Mesendoderm (in vitro differentiated cells): Measurements from ENCODE around the gene BOK.
A peak's percentile ranks its signal among the peaks of the same experiment; 100 is the strongest.

ENCODE experiments used
- DNase-seq: peaks from one replicate; pipeline ENCODE4 v3.0.0; 2013
- H2AK5ac ChIP-seq: 2 replicates; pipeline ENCODE4 v1.6.1; 2013; ENCODE audit warnings: low read length, inconsistent platforms
- H2BK120ac ChIP-seq: 2 replicates; pipeline ENCODE4 v1.6.1; 2013; ENCODE audit warnings: low read depth, mild to moderate bottlenecking, low read length, moderate library complexity, mixed read lengths
- H2BK15ac ChIP-seq: replicated peaks from 2 replicates; pipeline ENCODE4 v1.6.1; 2013; ENCODE audit warnings: low read depth, mild to moderate bottlenecking, moderate library complexity
- H2BK5ac ChIP-seq: 2 replicates; pipeline ENCODE4 v1.6.1; 2013; ENCODE audit warnings: low read length, inconsistent platforms
- H3K18ac ChIP-seq: 2 replicates; pipeline ENCODE4 v1.6.1; 2013; ENCODE audit warnings: mild to moderate bottlenecking, low read length, mixed read lengths
- H3K23ac ChIP-seq: one replicate; pipeline ENCODE4 v1.6.1; 2013; ENCODE audit warnings: low read length
- H3K27ac ChIP-seq: 2 replicates; pipeline ENCODE4 v1.5.1; 2013; ENCODE audit warnings: low read depth, mild to moderate bottlenecking, inconsistent platforms, low read length, moderate library complexity
- H3K27me3 ChIP-seq: 2 replicates; pipeline ENCODE4 v1.6.1; 2013; ENCODE audit warnings: low read length, control low read depth, mild to moderate bottlenecking, inconsistent platforms; ENCODE audit not compliant: insufficient read depth, poor library complexity
- H3K36me3 ChIP-seq: 2 replicates; pipeline ENCODE4 v1.6.1; 2013; ENCODE audit warnings: low read length, inconsistent platforms; ENCODE audit not compliant: control insufficient read depth, insufficient read depth
- H3K4ac ChIP-seq: one replicate; pipeline ENCODE4 v1.6.1; 2013; ENCODE audit warnings: low read depth, mild to moderate bottlenecking, low read length, moderate library complexity
- H3K4me1 ChIP-seq: 2 replicates; pipeline ENCODE4 v1.6.1; 2013; ENCODE audit warnings: low read depth, low read length, inconsistent platforms; ENCODE audit not compliant: control insufficient read depth
- H3K4me2 ChIP-seq: 2 replicates; pipeline ENCODE4 v1.6.1; 2013; ENCODE audit warnings: low read length
- H3K4me3 ChIP-seq: 2 replicates; pipeline ENCODE4 v1.5.1; 2013; ENCODE audit warnings: mild to moderate bottlenecking, low read length
- H3K56ac ChIP-seq: one replicate; pipeline ENCODE4 v1.6.1; 2013; ENCODE audit warnings: low read length
- H3K79me1 ChIP-seq: 2 replicates; pipeline ENCODE4 v1.6.1; 2013; ENCODE audit warnings: low read length, inconsistent platforms
- H3K79me2 ChIP-seq: 2 replicates; pipeline ENCODE4 v1.6.1; 2013; ENCODE audit warnings: mild to moderate bottlenecking, low read length; ENCODE audit not compliant: control insufficient read depth, insufficient read depth
- H3K9ac ChIP-seq: 2 replicates; pipeline ENCODE4 v1.6.1; 2013; ENCODE audit warnings: low read length, inconsistent platforms
- H4K5ac ChIP-seq: one replicate; pipeline ENCODE4 v1.6.1; 2013; ENCODE audit warnings: low read length
- H4K8ac ChIP-seq: one replicate; pipeline ENCODE4 v1.6.1; 2013; ENCODE audit warnings: low read depth, mild to moderate bottlenecking, control low read depth, low read length, moderate library complexity
- WGBS: extraction: QIAGEN DNeasy Blood & Tissue Kit; methylation state at CpG from one replicate; pipeline ENCODE4 v1.1.7; 2013; ENCODE audit warnings: low lambda C conversion rate, missing lambda C conversion rate; ENCODE audit not compliant: insufficient coverage; ENCODE audit errors: extremely low coverage; 5-methylcytosine and 5-hydroxymethylcytosine counted together

The BOK gene

GRCh38 chr2:241540771-241541561 is 17.6 kb upstream of the BOK start:
- H3K27me3 ChIP-seq, result peaks cover 2% of the 10 kb centered on the region
- H3K27ac ChIP-seq, result no peak overlapping the region
- H3K18ac ChIP-seq, result no peak overlapping the region
- H2BK120ac ChIP-seq, result no peak overlapping the region
- no peak overlapping the region for H3K23ac ChIP-seq
- H3K79me2 ChIP-seq, result no peaks in the 10 kb centered on the region
- no peak overlapping the region for H3K9ac ChIP-seq
- no peak overlapping the region for H3K4me3 ChIP-seq
- no peaks in the 10 kb centered on the region for H3K36me3 ChIP-seq
- no peak overlapping the region for H2BK15ac ChIP-seq
- H3K56ac ChIP-seq, result peak overlapping the region; percentile 56
- H3K4me1 ChIP-seq, result no peaks in the 10 kb centered on the region
- DNase-seq, result peak; percentile 77
- H3K4me2 ChIP-seq, result peak overlapping the region; percentile 64
- H4K8ac ChIP-seq, result no peak overlapping the region
- H2AK5ac ChIP-seq, result no peak overlapping the region
- H3K4ac ChIP-seq, result no peak overlapping the region
- no peak overlapping the region for H2BK5ac ChIP-seq
- WGBS, result no CpG with 5 or more reads among the region's 68 CpGs
- no peak overlapping the region for H4K5ac ChIP-seq
- no peaks in the 10 kb centered on the region for H3K79me1 ChIP-seq

- no peak for DNase-seq
- WGBS, result no CpG with 5 or more reads among the region's 62 CpGs
Observed at GRCh38 chr2:241541564-241542277, 16.8 kb upstream of the BOK start.

GRCh38 chr2:241542278-241542605 is 16.3 kb upstream of the BOK start:
- H3K79me2 ChIP-seq, result no peaks in the 10 kb centered on the region
- no peak overlapping the region for H3K9ac ChIP-seq
- no peak overlapping the region for H4K8ac ChIP-seq
- H3K27me3 ChIP-seq, result peaks cover 2% of the 10 kb centered on the region
- no peak overlapping the region for H3K4me2 ChIP-seq
- H3K79me1 ChIP-seq, result no peaks in the 10 kb centered on the region
- no peak overlapping the region for H3K56ac ChIP-seq
- no peak overlapping the region for H3K4me3 ChIP-seq
- no peak overlapping the region for H3K4ac ChIP-seq
- H3K36me3 ChIP-seq, result no peaks in the 10 kb centered on the region
- H3K23ac ChIP-seq, result no peak overlapping the region
- DNase-seq, result no peak
- no peak overlapping the region for H3K18ac ChIP-seq
- H2BK5ac ChIP-seq, result no peak overlapping the region
- peaks cover 1% of the 10 kb centered on the region for H3K4me1 ChIP-seq
- H4K5ac ChIP-seq, result no peak overlapping the region
- no peak overlapping the region for H2BK120ac ChIP-seq
- no peak overlapping the region for H2AK5ac ChIP-seq
- H3K27ac ChIP-seq, result no peak overlapping the region
- H2BK15ac ChIP-seq, result no peak overlapping the region
- WGBS, result no CpG with 5 or more reads among the region's 15 CpGs

More at GRCh38 chr2:241541564-241542277, 16.8 kb upstream of the BOK start:
- Histone ChIP-seq H3K36me3 (no peaks in the 10 kb centered on the region), H2BK15ac (no peak overlapping the region), H3K4me1 (no peaks in the 10 kb centered on the region), H2BK120ac (no peak overlapping the region), H3K4me2 (peak overlapping the region; percentile 13), H3K18ac (no peak overlapping the region), H3K23ac (no peak overlapping the region), H2AK5ac (no peak overlapping the region), H2BK5ac (no peak overlapping the region), H3K79me1 (no peaks in the 10 kb centered on the region), H3K27ac (no peak overlapping the region), H3K27me3 (peaks cover 2% of the 10 kb centered on the region), H3K56ac (no peak overlapping the region), H3K4me3 (no peak overlapping the region), H4K8ac (no peak overlapping the region), H3K4ac (no peak overlapping the region), H3K9ac (no peak overlapping the region), H4K5ac (no peak overlapping the region), H3K79me2 (no peaks in the 10 kb centered on the region)

GRCh38 chr2:241545106-241545505 is 13.4 kb upstream of the BOK start:
- no peak overlapping the region for H2BK15ac ChIP-seq
- no peak overlapping the region for H3K4me2 ChIP-seq
- H3K36me3 ChIP-seq, result no peaks in the 10 kb centered on the region
- no peak overlapping the region for H2AK5ac ChIP-seq
- H2BK5ac ChIP-seq, result no peak overlapping the region
- H3K56ac ChIP-seq, result no peak overlapping the region
- no peak overlapping the region for H3K9ac ChIP-seq
- no peak overlapping the region for H2BK120ac ChIP-seq
- no peak overlapping the region for H4K5ac ChIP-seq
- no peak overlapping the region for H3K23ac ChIP-seq
- no peak overlapping the region for H3K18ac ChIP-seq
- no CpG with 5 or more reads among the region's 10 CpGs for WGBS
- no peaks in the 10 kb centered on the region for H3K79me2 ChIP-seq
- no peak for DNase-seq
- H3K4me3 ChIP-seq, result no peak overlapping the region
- no peak overlapping the region for H3K4ac ChIP-seq
- peaks cover 2% of the 10 kb centered on the region for H3K27me3 ChIP-seq
- H4K8ac ChIP-seq, result no peak overlapping the region
- H3K79me1 ChIP-seq, result no peaks in the 10 kb centered on the region
- no peak overlapping the region for H3K27ac ChIP-seq
- peaks cover 1% of the 10 kb centered on the region for H3K4me1 ChIP-seq

- Histone ChIP-seq H3K79me1 (no peaks in the 10 kb centered on the region), H3K79me2 (no peaks in the 10 kb centered on the region), H3K18ac (no peak overlapping the region), H4K8ac (no peak overlapping the region), H3K4ac (no peak overlapping the region), H3K36me3 (no peaks in the 10 kb centered on the region), H3K4me3 (no peak overlapping the region), H3K23ac (no peak overlapping the region), H3K9ac (no peak overlapping the region), H2BK120ac (no peak overlapping the region), H2AK5ac (peak overlapping the region; percentile 78), H4K5ac (no peak overlapping the region), H3K56ac (no peak overlapping the region), H3K27ac (no peak overlapping the region), H3K4me2 (no peak overlapping the region), H2BK15ac (no peak overlapping the region), H3K27me3 (peaks cover 2% of the 10 kb centered on the region), H2BK5ac (no peak overlapping the region), H3K4me1 (peaks cover 1% of the 10 kb centered on the region)
- WGBS, result no CpG with 5 or more reads among the region's 12 CpGs
- no peak for DNase-seq
Observed at GRCh38 chr2:241545523-241546473, 12.7 kb upstream of the BOK start.
